NT2/D1 (cell line): Measurements from ENCODE around the gene BCAS3.

ENCODE experiments used
- DNase-seq: peaks from one replicate; pipeline ENCODE4 v3.0.0-alpha.2; 2011; ENCODE audit warnings: low read depth, low spot score
- H3K27me3 ChIP-seq: 2 replicates; pipeline ENCODE4 v1.6.0; 2011; ENCODE audit warnings: mild to moderate bottlenecking; ENCODE audit not compliant: insufficient read length, insufficient read depth
- H3K36me3 ChIP-seq: 2 replicates; pipeline ENCODE4 v1.6.1; 2011; ENCODE audit warnings: mild to moderate bottlenecking, low read length, mixed read lengths; ENCODE audit not compliant: insufficient read depth, insufficient read length
- H3K4me1 ChIP-seq: 2 replicates; pipeline ENCODE4 v1.5.1; 2011; ENCODE audit not compliant: insufficient read depth, insufficient read length
- H3K4me3 ChIP-seq: 2 replicates; pipeline ENCODE4 v1.5.1; 2011; ENCODE audit warnings: low read depth; ENCODE audit not compliant: insufficient read length
- H3K9ac ChIP-seq: 2 replicates; pipeline ENCODE4 v1.6.0; 2011; ENCODE audit warnings: low read depth; ENCODE audit not compliant: insufficient read length
- H3K9me3 ChIP-seq: 2 replicates; pipeline ENCODE4 v1.5.1; 2011; ENCODE audit warnings: mild to moderate bottlenecking, low read length; ENCODE audit not compliant: insufficient read depth
- SUZ12 ChIP-seq: IDR thresholded peaks from 2 replicates; pipeline ENCODE4 v1.6.1; 2011; ENCODE audit not compliant: insufficient read length, insufficient read depth; ENCODE audit errors: extremely low read depth
- YY1 ChIP-seq: IDR thresholded peaks from 2 replicates; pipeline ENCODE4 v1.6.1; 2011; ENCODE audit not compliant: insufficient read length, insufficient read depth
- ZNF274 ChIP-seq: IDR thresholded peaks from 2 replicates; pipeline ENCODE4 v1.6.1; 2011; ENCODE audit warnings: mild to moderate bottlenecking, low read depth, low read length

BCAS3 gene

GRCh38 chr17:61294286-61294685, 616.6 kb downstream of the BCAS3 start:
- H3K27me3 ChIP-seq = no peaks in the 10 kb centered on the region
- H3K4me3 ChIP-seq = no peak overlapping the region
- TF ChIP-seq YY1 (no peak), SUZ12 (no peak), ZNF274 (no peak)
- H3K36me3 ChIP-seq = no peaks in the 10 kb centered on the region
- DNase-seq = no peak
- H3K4me1 ChIP-seq = no peaks in the 10 kb centered on the region
- H3K9ac ChIP-seq = no peak overlapping the region
- no peaks in the 10 kb centered on the region for H3K9me3 ChIP-seq

GRCh38 chr17:61294777-61295176, 617.1 kb downstream of the BCAS3 start:
- no peaks in the 10 kb centered on the region for H3K27me3 ChIP-seq
- DNase-seq = no peak
- TF ChIP-seq YY1 (no peak), SUZ12 (no peak), ZNF274 (no peak)
- H3K9ac ChIP-seq = no peak overlapping the region
- no peaks in the 10 kb centered on the region for H3K36me3 ChIP-seq
- no peaks in the 10 kb centered on the region for H3K4me1 ChIP-seq
- no peaks in the 10 kb centered on the region for H3K9me3 ChIP-seq
- no peak overlapping the region for H3K4me3 ChIP-seq

DNA sequence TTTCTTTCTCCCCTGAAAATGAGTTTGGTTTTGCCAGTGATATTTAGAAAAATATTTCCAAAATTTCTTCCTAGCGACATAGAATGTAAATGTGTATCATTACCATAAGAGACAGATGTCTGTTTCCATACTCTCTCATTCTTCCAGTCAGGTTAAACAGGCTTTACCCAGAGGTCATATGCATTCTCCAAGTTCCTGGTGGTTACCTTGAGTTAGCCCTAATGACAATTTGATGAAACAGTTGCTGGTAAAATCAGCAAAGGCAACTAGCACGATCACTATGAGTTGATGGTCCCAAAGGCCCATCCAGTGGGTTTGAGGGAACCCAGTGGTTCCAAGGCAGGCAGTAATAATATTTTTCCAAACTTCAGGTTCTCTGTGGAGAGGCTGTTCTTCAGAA, 618.4 kb downstream of the BCAS3 start:
- DNase-seq = no peak
- TF ChIP-seq YY1 (no peak), SUZ12 (no peak)
- Histone ChIP-seq H3K9ac (no peak overlapping the region), H3K27me3 (no peaks in the 10 kb centered on the region), H3K4me1 (no peaks in the 10 kb centered on the region), H3K9me3 (no peaks in the 10 kb centered on the region), H3K36me3 (no peaks in the 10 kb centered on the region), H3K4me3 (no peak overlapping the region)

- Histone ChIP-seq H3K9me3 (no peaks in the 10 kb centered on the region), H3K9ac (no peak overlapping the region), H3K27me3 (no peaks in the 10 kb centered on the region), H3K4me1 (no peaks in the 10 kb centered on the region), H3K36me3 (no peaks in the 10 kb centered on the region), H3K4me3 (no peak overlapping the region)
- no peak for DNase-seq
- TF ChIP-seq ZNF274 (no peak), YY1 (no peak), SUZ12 (no peak)
These were observed 622.2 kb downstream of the BCAS3 start for GRCh38 chr17:61299517-61300513.

DNA sequence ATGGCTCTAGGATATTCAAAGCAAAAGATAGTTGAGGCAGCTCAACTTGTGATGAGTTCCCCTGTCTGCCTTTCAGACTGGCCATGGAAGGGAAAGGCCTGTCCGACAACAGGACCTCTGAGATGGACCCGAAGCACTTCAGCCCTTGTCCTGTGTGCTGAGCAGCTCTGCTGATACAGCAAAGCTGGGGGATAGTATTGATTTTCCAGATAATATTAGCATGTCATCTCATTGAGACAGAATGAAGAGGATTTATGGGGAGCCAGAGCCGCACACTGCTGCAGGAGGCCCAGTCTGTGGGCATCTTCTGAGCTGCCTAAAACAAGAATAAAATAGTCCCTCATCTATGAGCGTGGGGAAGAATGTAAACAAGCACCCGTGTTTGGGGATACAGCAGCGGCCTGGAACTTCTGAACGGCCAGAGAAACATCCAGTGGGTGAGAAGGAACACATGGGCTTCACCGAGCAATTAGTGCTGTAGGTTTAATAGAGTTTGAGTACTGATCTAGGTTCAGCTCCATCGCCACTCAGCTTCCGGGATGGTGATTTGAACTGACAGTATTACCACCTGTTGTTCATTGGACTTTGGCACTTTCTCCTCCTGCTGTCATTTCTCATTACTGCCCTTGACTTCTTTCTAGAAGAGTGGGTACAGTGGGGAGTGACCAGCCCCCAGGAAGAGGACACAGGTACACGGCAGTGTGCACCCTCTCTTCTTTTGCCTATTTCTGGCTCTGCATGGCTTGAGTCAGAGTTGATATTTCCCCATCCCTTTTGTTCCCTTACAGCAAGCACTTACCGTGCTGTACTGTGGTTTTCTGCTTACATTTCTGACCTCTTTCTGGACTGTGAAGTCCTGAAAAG, 625.5 kb downstream of the BCAS3 start:
- no peaks in the 10 kb centered on the region for H3K9me3 ChIP-seq
- H3K27me3 ChIP-seq = no peaks in the 10 kb centered on the region
- no peak for DNase-seq
- H3K4me3 ChIP-seq = no peak overlapping the region
- no peak overlapping the region for H3K9ac ChIP-seq
- H3K4me1 ChIP-seq = no peaks in the 10 kb centered on the region
- no peaks in the 10 kb centered on the region for H3K36me3 ChIP-seq
- TF ChIP-seq ZNF274 (no peak), SUZ12 (no peak), YY1 (no peak)

GRCh38 chr17:61303817-61304096, 626.1 kb downstream of the BCAS3 start:
- H3K4me3 ChIP-seq = no peak overlapping the region
- H3K27me3 ChIP-seq = no peaks in the 10 kb centered on the region
- no peak overlapping the region for H3K9ac ChIP-seq
- no peak for DNase-seq
- no peaks in the 10 kb centered on the region for H3K36me3 ChIP-seq
- H3K9me3 ChIP-seq = no peaks in the 10 kb centered on the region
- H3K4me1 ChIP-seq = no peaks in the 10 kb centered on the region
- TF ChIP-seq SUZ12 = no peak
- no peak for TF ChIP-seq ZNF274
- TF ChIP-seq YY1 = no peak

DNA sequence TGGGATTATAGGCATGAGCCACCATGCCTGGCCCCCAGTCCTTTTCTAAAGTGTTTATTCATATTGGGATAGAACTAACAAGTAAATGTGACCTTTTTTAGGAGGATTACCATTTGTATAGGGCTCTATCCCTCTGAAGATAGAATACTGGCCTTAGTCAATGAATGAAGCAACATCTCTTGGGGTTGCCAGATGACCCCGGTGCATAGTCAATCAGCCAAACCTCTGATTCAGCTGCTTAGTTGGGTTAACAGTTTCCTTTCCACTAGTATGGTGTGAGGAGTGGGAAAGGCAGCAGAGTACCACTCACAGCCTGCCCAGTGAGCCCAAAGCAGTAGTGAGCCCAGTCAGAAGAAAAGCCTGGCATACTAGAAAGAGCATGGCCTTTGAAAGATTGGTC, 627.4 kb downstream of the BCAS3 start:
- no peak for TF ChIP-seq ZNF274
- no peak for TF ChIP-seq YY1
- Histone ChIP-seq H3K4me3 (no peak overlapping the region), H3K9ac (no peak overlapping the region), H3K9me3 (no peaks in the 10 kb centered on the region), H3K36me3 (no peaks in the 10 kb centered on the region), H3K4me1 (no peaks in the 10 kb centered on the region), H3K27me3 (no peaks in the 10 kb centered on the region)
- no peak for DNase-seq
